Mesenchymal stem cell (in vitro differentiated cells and primary cell): ENCODE results near the gene IDI2.

Experiments
- DNase-seq: peaks from one replicate; pipeline ENCODE4 v3.0.0-alpha.2; 2013
- H2AFZ ChIP-seq: one replicate; pipeline ENCODE4 v1.6.1; 2013; ENCODE audit warnings: low read depth, mild to moderate bottlenecking, control low read depth, inconsistent platforms, low read length, moderate library complexity
- H2AK5ac ChIP-seq: 2 replicates; pipeline ENCODE4 v1.6.1; 2013; ENCODE audit warnings: low read length, moderate library complexity, mild to moderate bottlenecking, inconsistent platforms; ENCODE audit not compliant: severe bottlenecking
- H2BK120ac ChIP-seq: one replicate; pipeline ENCODE4 v1.6.1; 2013; ENCODE audit warnings: low read depth, mild to moderate bottlenecking, inconsistent platforms, low read length, moderate library complexity
- H2BK12ac ChIP-seq, 2 experiments: one replicate each; pipeline ENCODE4 v1.6.1; 2013; ENCODE audit warnings: inconsistent platforms in 2 of 2, low read length in 2 of 2, mild to moderate bottlenecking in 2 of 2, moderate library complexity in 2 of 2, control low read depth in 1 of 2
- H2BK15ac ChIP-seq: one replicate; pipeline ENCODE4 v1.6.1; 2013; ENCODE audit warnings: mild to moderate bottlenecking, low read depth, inconsistent platforms; ENCODE audit not compliant: poor library complexity, severe bottlenecking
- H2BK5ac ChIP-seq: 2 replicates; pipeline ENCODE4 v1.6.1; 2013; ENCODE audit warnings: low read depth, mild to moderate bottlenecking, low read length, control low read depth, inconsistent platforms; ENCODE audit not compliant: poor library complexity, severe bottlenecking
- H3K14ac ChIP-seq, 2 experiments: one replicate each; pipeline ENCODE4 v1.6.1; 2013; ENCODE audit warnings: inconsistent platforms in 2 of 2, low read length in 2 of 2, control low read depth in 1 of 2, mild to moderate bottlenecking in 1 of 2, moderate library complexity in 1 of 2
- H3K18ac ChIP-seq, 2 experiments: one replicate each; pipeline ENCODE4 v1.6.1; 2013; ENCODE audit warnings: inconsistent platforms in 2 of 2, low read length in 2 of 2, control low read depth in 1 of 2, low read depth in 1 of 2, mild to moderate bottlenecking in 1 of 2
- H3K23ac ChIP-seq, 2 experiments: one replicate each; pipeline ENCODE4 v1.6.1; 2013; ENCODE audit warnings: inconsistent platforms in 2 of 2, low read length in 2 of 2, mild to moderate bottlenecking in 2 of 2, moderate library complexity in 2 of 2, control low read depth in 1 of 2
- H3K27ac ChIP-seq: 2 replicates; pipeline ENCODE4 v1.5.1; 2013; ENCODE audit warnings: mild to moderate bottlenecking, moderate library complexity, low read length, control low read depth, inconsistent platforms; ENCODE audit not compliant: poor library complexity, severe bottlenecking
- H3K27me3 ChIP-seq, 2 experiments: 2 replicates each; pipeline versions ENCODE4 v1.6.1 to v1.7.0; 2013; ENCODE audit warnings: low read length in 2 of 2, mild to moderate bottlenecking in 2 of 2, moderate library complexity in 2 of 2, control low read depth in 1 of 2, inconsistent platforms in 1 of 2; ENCODE audit not compliant: control insufficient read depth in 1 of 2, insufficient read depth in 1 of 2
- H3K36me3 ChIP-seq, 2 experiments: 2 replicates each; pipeline versions ENCODE4 v1.6.1 to v1.7.0; 2013; ENCODE audit warnings: low read length in 2 of 2, control low read depth in 1 of 2, inconsistent platforms in 1 of 2, low read depth in 1 of 2, mild to moderate bottlenecking in 1 of 2; ENCODE audit not compliant: insufficient read depth in 2 of 2, control insufficient read depth in 1 of 2
- H3K4ac ChIP-seq, 2 experiments: one replicate each; pipeline ENCODE4 v1.6.1; 2013; ENCODE audit warnings: inconsistent platforms in 2 of 2, low read length in 2 of 2, mild to moderate bottlenecking in 2 of 2, moderate library complexity in 2 of 2, control low read depth in 1 of 2, low read depth in 1 of 2
- H3K4me1 ChIP-seq: 2 replicates; pipeline ENCODE4 v1.6.1; 2013; ENCODE audit warnings: low read depth, low read length, control low read depth; ENCODE audit not compliant: control insufficient read depth, insufficient read depth
- H3K4me2 ChIP-seq: 2 replicates; pipeline ENCODE4 v1.6.1; 2013; ENCODE audit warnings: low read length, mild to moderate bottlenecking, inconsistent platforms; ENCODE audit not compliant: poor library complexity, severe bottlenecking
- H3K4me3 ChIP-seq, 2 experiments: 2 replicates each; pipeline versions ENCODE4 v1.5.1 to v1.7.0; 2013; ENCODE audit warnings: low read length in 2 of 2, mild to moderate bottlenecking in 2 of 2, control low read depth in 1 of 2, low read depth in 1 of 2; ENCODE audit not compliant: insufficient read depth in 1 of 2
- H3K79me1 ChIP-seq: replicated peaks from 2 replicates; pipeline ENCODE4 v1.6.1; 2013; ENCODE audit warnings: mild to moderate bottlenecking, control low read depth, low read length, inconsistent platforms; ENCODE audit not compliant: poor library complexity, severe bottlenecking
- H3K9ac ChIP-seq: 2 replicates; pipeline ENCODE4 v1.7.0; 2013; ENCODE audit warnings: mild to moderate bottlenecking, low read length, moderate library complexity
- H3K9me3 ChIP-seq: 2 replicates; pipeline ENCODE4 v1.7.0; 2013; ENCODE audit warnings: mild to moderate bottlenecking, low read length; ENCODE audit not compliant: control insufficient read depth
- H4K8ac ChIP-seq: one replicate; pipeline ENCODE4 v1.6.1; 2013; ENCODE audit warnings: inconsistent platforms, mild to moderate bottlenecking, low read length, moderate library complexity
- H4K91ac ChIP-seq: one replicate; pipeline ENCODE4 v1.6.1; 2013; ENCODE audit warnings: mild to moderate bottlenecking, low read length, inconsistent platforms
- WGBS: methylation state at CpG from one replicate; pipeline ENCODE4 v1.1.7; 2013; ENCODE audit warnings: mixed read lengths; 5-methylcytosine and 5-hydroxymethylcytosine counted together

IDI2 gene

GRCh38 chr10:974038-974784 lies 51.4 kb downstream of the IDI2 start:
- Histone ChIP-seq H3K9ac (no peak overlapping the region), H2BK5ac (no peak overlapping the region), H3K36me3 (peaks cover 0 to 13% of the 10 kb centered on the region in 2 experiments), H3K18ac (no peak overlapping the region), H3K4me2 (no peak overlapping the region), H3K79me1 (peaks cover 9% of the 10 kb centered on the region), H3K27ac (peak overlapping the region; percentile 5), H2BK15ac (no peak overlapping the region), H3K14ac (no peak overlapping the region), H3K4me1 (peaks cover 14% of the 10 kb centered on the region), H4K8ac (no peak overlapping the region), H3K23ac (no peak overlapping the region), H2BK120ac (no peak overlapping the region), H3K4ac (no peak overlapping the region), H2BK12ac (no peak overlapping the region), H4K91ac (no peak overlapping the region), H3K27me3 (no peaks in the 10 kb centered on the region), H2AK5ac (no peak overlapping the region), H3K9me3 (peaks cover 19% of the 10 kb centered on the region), H2AFZ (no peak overlapping the region), H3K4me3 (no peak overlapping the region)
- DNase-seq = peak; percentile 13
- WGBS = 88% methylated on average over 20 of the region's 20 CpGs

- H2BK12ac ChIP-seq = no peak overlapping the region
- WGBS = 74% methylated on average over 8 of the region's 8 CpGs
- no peak overlapping the region for H3K9ac ChIP-seq
- no peak for DNase-seq
- no peaks in the 10 kb centered on the region for H3K27me3 ChIP-seq
- no peak overlapping the region for H3K4me2 ChIP-seq
- H3K79me1 ChIP-seq = peaks cover 6% of the 10 kb centered on the region
- peaks cover 14% of the 10 kb centered on the region for H3K4me1 ChIP-seq
- peak overlapping the region; percentile 17 for H2AK5ac ChIP-seq
- no peak overlapping the region for H3K27ac ChIP-seq
- H3K23ac ChIP-seq = no peak overlapping the region
- H3K4me3 ChIP-seq = no peak overlapping the region
- no peak overlapping the region for H3K18ac ChIP-seq
- no peak overlapping the region for H2BK5ac ChIP-seq
- H2BK15ac ChIP-seq = no peak overlapping the region
- H3K36me3 ChIP-seq = peaks cover 0 to 13% of the 10 kb centered on the region in 2 experiments
- H4K8ac ChIP-seq = no peak overlapping the region
- H3K4ac ChIP-seq = no peak overlapping the region
- peaks cover 6% of the 10 kb centered on the region for H3K9me3 ChIP-seq
- no peak overlapping the region for H3K14ac ChIP-seq
- H2BK120ac ChIP-seq = no peak overlapping the region
- peak overlapping the region; percentile 25 for H4K91ac ChIP-seq
- H2AFZ ChIP-seq = no peak overlapping the region
Observed at GRCh38 chr10:972763-973162, 52.9 kb downstream of the IDI2 start.

DNA sequence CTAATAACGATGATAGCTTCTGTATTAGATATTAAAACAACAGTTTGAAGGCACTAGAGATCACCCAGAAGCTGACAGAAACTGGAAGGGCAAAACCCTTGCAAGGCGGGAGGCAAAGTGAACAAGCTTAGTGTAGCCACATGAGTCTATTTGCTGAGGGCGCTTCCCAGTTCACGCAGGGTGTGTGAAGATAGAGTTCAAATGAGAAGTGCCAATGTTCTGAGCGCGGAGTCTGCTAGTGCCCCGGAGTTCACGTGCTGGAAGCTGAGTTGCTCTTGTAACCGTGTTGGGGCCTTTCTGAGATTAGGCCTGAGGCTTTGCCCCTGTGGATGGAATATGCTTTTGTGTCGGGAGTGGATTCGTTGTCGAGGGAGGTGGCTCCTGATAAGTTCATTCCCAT lies 54.0 kb downstream of the IDI2 start:
- Histone ChIP-seq H3K9ac (peak overlapping the region; percentile 44), H3K36me3 (peaks cover 0 to 10% of the 10 kb centered on the region in 2 experiments), H3K4me1 (peaks cover 14% of the 10 kb centered on the region), H3K79me1 (peaks cover 2% of the 10 kb centered on the region), H3K9me3 (peaks cover under 1% of the 10 kb centered on the region), H4K8ac (peak overlapping the region; percentile 31), H2BK5ac (no peak overlapping the region), H3K27me3 (peaks cover 0 to 2% of the 10 kb centered on the region in 2 experiments), H3K14ac (no peak overlapping the region), H3K4me3 (no peak overlapping the region), H3K4ac (no peak overlapping the region), H2BK120ac (no peak overlapping the region), H2BK15ac (no peak overlapping the region), H2AFZ (no peak overlapping the region), H3K27ac (no peak overlapping the region), H2AK5ac (no peak overlapping the region), H2BK12ac (peak overlapping the region in 1 of 2 experiments; percentile 11), H3K18ac (no peak overlapping the region), H3K4me2 (no peak overlapping the region), H3K23ac (no peak overlapping the region), H4K91ac (no peak overlapping the region)
- 97% methylated on average over 9 of the region's 12 CpGs for WGBS
- DNase-seq = no peak

- no peak overlapping the region for H3K18ac ChIP-seq
- H2BK12ac ChIP-seq = no peak overlapping the region
- DNase-seq = peak; percentile 47
- H3K27ac ChIP-seq = no peak overlapping the region
- H2AFZ ChIP-seq = no peak overlapping the region
- no peak overlapping the region for H4K91ac ChIP-seq
- no peak overlapping the region for H2AK5ac ChIP-seq
- no peak overlapping the region for H2BK120ac ChIP-seq
- peak overlapping the region; percentile 44 for H3K9ac ChIP-seq
- no peak overlapping the region for H2BK15ac ChIP-seq
- H3K4ac ChIP-seq = no peak overlapping the region
- no peaks in the 10 kb centered on the region for H3K9me3 ChIP-seq
- 74% methylated on average over 2 of the region's 4 CpGs for WGBS
- H3K4me3 ChIP-seq = peak overlapping the region in 1 of 2 experiments; percentile 62
- H3K4me2 ChIP-seq = no peak overlapping the region
- no peak overlapping the region for H4K8ac ChIP-seq
- H3K23ac ChIP-seq = no peak overlapping the region
- peaks cover 1% of the 10 kb centered on the region for H3K79me1 ChIP-seq
- no peak overlapping the region for H3K14ac ChIP-seq
- no peak overlapping the region for H2BK5ac ChIP-seq
- H3K27me3 ChIP-seq = peaks cover 0 to 6% of the 10 kb centered on the region in 2 experiments
- peaks cover 0 to 6% of the 10 kb centered on the region in 2 experiments for H3K36me3 ChIP-seq
- peaks cover 14% of the 10 kb centered on the region for H3K4me1 ChIP-seq
Observed at GRCh38 chr10:971150-971542, 54.5 kb downstream of the IDI2 start.
